NB4 (cell line): Measurements from ENCODE around the gene SLC39A11.

Experiments
- MYC ChIP-seq: IDR thresholded peaks from 2 replicates; pipeline ENCODE4 v1.6.1; 2011; ENCODE audit warnings: low read depth, low read length
- POLR2A ChIP-seq: IDR thresholded peaks from 2 replicates; pipeline ENCODE4 v1.6.1; 2011; ENCODE audit warnings: mild to moderate bottlenecking; ENCODE audit not compliant: insufficient read length; ENCODE audit errors: extremely low read depth
- TF ChIP-seq, protein P1 (sequence below): IDR thresholded peaks from one replicate; pipeline ENCODE4 v1.5.1; 2012; ENCODE audit warnings: low read depth, low read length

DNA sequence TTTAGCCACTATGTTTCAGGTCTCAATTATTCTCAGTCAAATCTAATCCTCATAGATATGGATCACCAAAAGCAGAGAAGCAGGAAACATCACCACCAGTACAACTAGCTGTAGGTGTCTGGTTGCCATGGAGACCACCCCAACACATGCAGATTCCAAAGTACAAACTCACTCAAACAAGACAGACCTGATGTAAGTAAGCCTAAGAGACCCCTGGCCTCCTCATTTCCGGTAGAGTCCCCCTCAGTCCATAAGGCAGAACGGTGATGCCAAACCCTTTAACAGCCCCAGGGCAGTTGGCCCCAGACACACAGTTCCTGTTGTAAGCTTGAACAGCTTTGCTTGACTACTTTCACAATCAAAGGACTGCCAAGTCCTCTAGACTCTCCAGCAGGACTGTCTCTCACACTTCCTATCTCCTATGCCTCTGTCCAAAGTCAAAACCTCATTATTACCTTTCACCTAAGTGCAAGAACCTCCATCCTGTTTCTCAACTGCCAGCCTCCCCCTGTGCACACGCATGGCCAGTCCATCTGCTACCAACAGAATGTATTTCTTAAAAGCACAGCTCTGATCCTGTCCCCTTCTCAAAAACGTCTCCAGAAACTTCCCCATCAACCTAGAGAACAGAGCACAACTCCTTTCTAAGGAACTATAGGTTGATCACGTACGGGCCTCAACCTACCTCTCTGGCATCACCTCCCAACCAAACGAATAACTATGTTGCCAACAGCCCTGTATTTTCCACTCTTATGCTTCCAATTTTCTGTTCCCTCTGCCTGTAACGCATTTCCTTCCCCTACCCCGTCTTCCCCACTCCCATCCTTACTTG, 23.9 kb downstream of the SLC39A11 start:
- TF ChIP-seq POLR2A (no peak), MYC (no peak)
- TF ChIP-seq, protein P1, sequence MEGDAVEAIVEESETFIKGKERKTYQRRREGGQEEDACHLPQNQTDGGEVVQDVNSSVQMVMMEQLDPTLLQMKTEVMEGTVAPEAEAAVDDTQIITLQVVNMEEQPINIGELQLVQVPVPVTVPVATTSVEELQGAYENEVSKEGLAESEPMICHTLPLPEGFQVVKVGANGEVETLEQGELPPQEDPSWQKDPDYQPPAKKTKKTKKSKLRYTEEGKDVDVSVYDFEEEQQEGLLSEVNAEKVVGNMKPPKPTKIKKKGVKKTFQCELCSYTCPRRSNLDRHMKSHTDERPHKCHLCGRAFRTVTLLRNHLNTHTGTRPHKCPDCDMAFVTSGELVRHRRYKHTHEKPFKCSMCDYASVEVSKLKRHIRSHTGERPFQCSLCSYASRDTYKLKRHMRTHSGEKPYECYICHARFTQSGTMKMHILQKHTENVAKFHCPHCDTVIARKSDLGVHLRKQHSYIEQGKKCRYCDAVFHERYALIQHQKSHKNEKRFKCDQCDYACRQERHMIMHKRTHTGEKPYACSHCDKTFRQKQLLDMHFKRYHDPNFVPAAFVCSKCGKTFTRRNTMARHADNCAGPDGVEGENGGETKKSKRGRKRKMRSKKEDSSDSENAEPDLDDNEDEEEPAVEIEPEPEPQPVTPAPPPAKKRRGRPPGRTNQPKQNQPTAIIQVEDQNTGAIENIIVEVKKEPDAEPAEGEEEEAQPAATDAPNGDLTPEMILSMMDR = no peak
